HG03521 (cell line): Measurements from ENCODE around the gene BORCS8.
A peak's percentile ranks its signal among the peaks of the same experiment; 100 is the strongest.
"Not testable (repeated sequence)": the region's sequence is repeated elsewhere in the genome, so short reads cannot be mapped to it uniquely, and the experiment has no call there.

Experiments used
- ATAC-seq: cut with Tn5 transposase; IDR thresholded peaks from one replicate; pipeline ENCODE4 v1.9.1; 2021; ENCODE audit warnings: mild to moderate bottlenecking, moderate library complexity; ENCODE audit not compliant: unreplicated experiment

The BORCS8 gene

DNA sequence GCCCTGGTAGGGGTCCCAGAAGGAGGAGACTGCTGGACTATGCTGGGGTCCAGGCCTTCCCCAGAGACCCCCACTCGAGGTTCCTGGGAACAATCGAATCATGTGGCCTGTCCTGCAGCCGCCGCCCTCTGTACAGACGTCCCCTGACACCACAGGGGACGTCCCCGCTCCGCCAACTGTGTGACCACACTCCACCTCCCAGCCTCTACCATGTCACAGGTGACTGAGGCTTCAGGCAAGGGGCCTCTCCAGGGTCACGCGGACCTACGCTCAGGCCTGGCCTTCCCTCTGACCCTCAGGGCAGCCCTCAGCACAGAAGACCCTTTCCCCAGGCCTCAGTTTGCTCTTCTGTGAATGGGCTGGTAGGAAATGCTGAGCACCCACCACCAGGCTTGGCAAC, 40.5 kb downstream of the BORCS8 start:
- ATAC-seq = no peak

GRCh38 chr19:19149435-19149834, 42.5 kb downstream of the BORCS8 start:
- no peak for ATAC-seq

DNA sequence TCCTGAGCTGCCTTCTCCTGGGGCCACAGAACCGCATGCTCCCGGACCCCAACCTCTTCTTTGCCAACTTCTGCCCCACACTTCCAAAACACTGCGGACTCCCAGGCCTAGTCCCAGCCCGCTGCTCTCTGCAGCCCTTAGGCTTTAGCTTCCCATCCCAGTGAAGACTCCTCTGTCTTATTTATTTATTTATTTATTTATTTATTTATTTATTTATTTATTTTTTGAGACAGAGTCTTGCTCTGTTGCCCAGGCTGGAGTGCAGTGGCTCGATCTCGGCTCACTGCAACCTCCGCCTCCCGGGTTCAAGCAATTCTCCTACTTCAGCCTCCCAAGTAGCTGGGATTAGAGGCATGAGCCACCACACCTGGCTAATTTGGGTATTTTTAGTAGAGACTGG, 43.4 kb downstream of the BORCS8 start:
- not testable (repeated sequence) for ATAC-seq

DNA sequence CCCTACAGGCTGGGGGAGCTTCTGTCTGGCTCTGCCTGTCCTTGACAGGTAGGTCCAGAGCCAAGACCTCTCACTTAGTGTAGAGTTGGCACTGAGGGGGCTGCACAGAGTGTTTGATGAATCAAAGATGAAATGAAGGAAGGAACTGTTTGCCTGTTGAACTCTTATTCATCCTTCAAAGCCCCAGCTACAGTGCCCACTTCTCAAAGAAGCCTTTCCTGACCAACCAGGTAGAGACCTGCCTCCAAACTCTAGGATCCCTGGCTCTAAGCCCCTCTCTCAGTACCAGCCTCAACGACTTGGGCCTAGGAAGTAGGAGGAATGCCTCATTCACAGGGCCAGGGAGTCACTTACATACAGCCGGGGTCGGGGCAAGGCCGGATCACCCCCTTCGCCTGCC, 44.6 kb downstream of the BORCS8 start:
- no peak for ATAC-seq

DNA sequence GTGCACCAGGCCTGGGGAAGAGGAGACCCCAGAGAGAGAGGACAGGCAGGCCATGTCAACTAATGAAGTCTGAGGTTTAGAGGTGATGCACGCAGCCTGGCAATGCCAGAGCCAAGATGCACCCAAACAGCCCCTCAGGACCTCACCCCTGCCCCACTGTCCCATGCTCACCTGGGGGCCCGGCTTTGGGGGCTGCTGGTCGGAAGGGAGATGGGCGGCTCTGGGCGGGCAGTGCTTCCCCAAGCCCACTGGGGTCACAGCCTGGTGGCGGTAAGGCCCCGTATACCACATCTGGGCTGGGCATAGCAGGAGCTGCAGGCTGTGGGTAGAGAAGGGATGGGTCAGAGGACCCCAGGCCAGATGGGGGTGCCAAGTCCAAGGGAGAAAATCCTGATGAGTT, 45.1 kb downstream of the BORCS8 start:
- no peak for ATAC-seq

- no peak for ATAC-seq
These were observed 46.0 kb downstream of the BORCS8 start for GRCh38 chr19:19145684-19146608.

GRCh38 chr19:19145281-19145680, 46.7 kb downstream of the BORCS8 start:
- no peak for ATAC-seq

DNA sequence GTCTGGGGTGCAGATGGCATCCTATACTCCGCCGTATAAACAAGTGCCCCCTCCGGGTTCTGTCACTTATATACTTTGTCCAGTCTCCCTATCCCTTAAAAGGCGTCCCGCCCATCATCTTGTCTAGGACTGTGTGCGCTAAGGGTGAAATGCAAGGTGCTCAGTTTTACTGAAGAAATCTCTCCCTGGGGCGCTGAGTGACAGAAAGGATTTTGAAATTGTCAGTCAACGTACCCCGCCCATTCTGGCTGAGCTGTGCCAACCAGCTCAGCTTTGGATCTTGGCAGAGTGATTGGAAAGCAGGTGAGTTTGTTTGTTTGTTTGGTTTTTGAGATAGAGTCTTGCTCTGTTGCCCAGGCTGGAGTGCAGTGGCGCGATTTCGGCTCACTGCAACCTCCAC, 49.6 kb downstream of the BORCS8 start:
- ATAC-seq = no peak

DNA sequence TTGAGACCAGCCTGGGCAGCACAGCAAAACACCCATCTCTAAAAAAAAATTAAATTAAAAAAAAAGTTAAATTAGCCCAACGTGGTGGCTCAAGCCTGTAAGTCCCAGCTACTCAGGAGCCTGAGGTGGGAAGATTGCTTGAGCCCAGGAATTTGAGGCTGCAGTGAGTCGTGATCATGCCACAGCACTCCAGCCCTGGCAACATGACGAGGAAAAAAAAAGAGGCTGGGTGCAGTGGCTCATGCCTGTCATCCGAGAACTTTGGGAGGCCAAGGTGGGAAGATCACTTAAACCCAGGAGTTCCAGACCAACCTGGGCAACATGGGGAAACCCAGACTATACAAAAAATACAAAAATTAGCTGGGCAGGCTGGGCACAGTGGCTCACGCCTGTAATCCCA, 51.5 kb downstream of the BORCS8 start:
- ATAC-seq = no peak

- ATAC-seq = no peak
These were observed 52.1 kb downstream of the BORCS8 start for GRCh38 chr19:19139876-19140229.

- peak; percentile 98 for ATAC-seq
These were observed 53.6 kb downstream of the BORCS8 start, which contains the start of gene TMEM161A for GRCh38 chr19:19138109-19138981. TMEM161A (minus strand) TSS chr19:19138478; CDS start chr19:19138428, 50 bp downstream.

GRCh38 chr19:19137556-19138108, 54.3 kb downstream of the BORCS8 start:
- no peak for ATAC-seq

GRCh38 chr19:19135713-19136112, 56.2 kb downstream of the BORCS8 start:
- not testable (repeated sequence) for ATAC-seq

GRCh38 chr19:19134687-19135158, 57.2 kb downstream of the BORCS8 start:
- ATAC-seq = no peak

- ATAC-seq = no peak
These were observed 58.0 kb downstream of the BORCS8 start for GRCh38 chr19:19133985-19134384.

- no peak for ATAC-seq
These were observed 59.0 kb downstream of the BORCS8 start for GRCh38 chr19:19132912-19133311.

GRCh38 chr19:19131989-19132388, 60.0 kb downstream of the BORCS8 start:
- ATAC-seq = no peak
